Activated T-cell treated with anti-CD3 and anti-CD28 coated beads, Interleukin-2, amount 50 U/mL, for 4 hours (primary cell): Measurements from ENCODE around the gene IQGAP2. TPM values are rescaled to one million over a fixed set of nuclear protein-coding genes. Genes with fewer than 3 reads are reported as not detected.
"Not testable (repeated sequence)": the region's sequence is repeated elsewhere in the genome, so short reads cannot be mapped to it uniquely, and the experiment has no call there.

Experiments
- ATAC-seq, 2 donors: fragments of 200-7000 bp; cut with Tn5 transposase; one replicate each; pipeline ENCODE4 v1.10.0; 2021
- DNase-seq: peaks from one replicate; pipeline ENCODE4 v3.0.0-alpha.2; 2020
- H3K27me3 Mint-ChIP-seq: one replicate; pipeline ENCODE4 v1.8.0; 2021; ENCODE audit warnings: low read depth, mixed read lengths
- H3K36me3 Mint-ChIP-seq: one replicate; pipeline ENCODE4 v1.8.0; 2022; ENCODE audit warnings: mixed read lengths; ENCODE audit not compliant: insufficient read depth
- H3K4me1 Mint-ChIP-seq: one replicate; pipeline ENCODE4 v1.8.0; 2021; ENCODE audit warnings: low read depth, mixed read lengths
- H3K4me3 Mint-ChIP-seq: one replicate; pipeline ENCODE4 v1.8.0; 2021; ENCODE audit warnings: mild to moderate bottlenecking, moderate library complexity, mixed read lengths
- H3K9me3 Mint-ChIP-seq: one replicate; pipeline ENCODE4 v1.8.0; 2021; ENCODE audit warnings: mixed read lengths
- total RNA-seq, 3 donors: library from RNA; stranded (reverse); gene quantifications; one replicate each; pipeline ENCODE4 v1.2.1, GENCODE V29; 2021

The IQGAP2 gene
- total RNA-seq, 3 donors from 2014 or later = 34.8 to 59.4 (median 38.3) TPM

- H3K9me3 Mint-ChIP-seq = no peaks in the 10 kb centered on the region
- peak; percentile 63 to 67 for ATAC-seq
Observed at GRCh38 chr5:76542887-76543690, 140.0 kb downstream of the IQGAP2 start.

GRCh38 chr5:76544268-76544926 lies 141.3 kb downstream of the IQGAP2 start:
- DNase-seq (peak; percentile 56), ATAC-seq (peak in 1 of 2 donors; percentile 12)
- Mint-ChIP-seq H3K4me3 (peak overlapping the region; percentile 73), H3K36me3 (peaks cover 1% of the 10 kb centered on the region), H3K27me3 (no peaks in the 10 kb centered on the region), H3K9me3 (no peaks in the 10 kb centered on the region), H3K4me1 (peaks cover 90% of the 10 kb centered on the region)

More at GRCh38 chr5:76542887-76543690, 140.0 kb downstream of the IQGAP2 start:
- DNase-seq = peak; percentile 36
- Mint-ChIP-seq H3K27me3 (no peaks in the 10 kb centered on the region), H3K4me1 (peaks cover 87% of the 10 kb centered on the region), H3K4me3 (peak overlapping the region; percentile 73), H3K36me3 (peaks cover 1% of the 10 kb centered on the region)

DNA sequence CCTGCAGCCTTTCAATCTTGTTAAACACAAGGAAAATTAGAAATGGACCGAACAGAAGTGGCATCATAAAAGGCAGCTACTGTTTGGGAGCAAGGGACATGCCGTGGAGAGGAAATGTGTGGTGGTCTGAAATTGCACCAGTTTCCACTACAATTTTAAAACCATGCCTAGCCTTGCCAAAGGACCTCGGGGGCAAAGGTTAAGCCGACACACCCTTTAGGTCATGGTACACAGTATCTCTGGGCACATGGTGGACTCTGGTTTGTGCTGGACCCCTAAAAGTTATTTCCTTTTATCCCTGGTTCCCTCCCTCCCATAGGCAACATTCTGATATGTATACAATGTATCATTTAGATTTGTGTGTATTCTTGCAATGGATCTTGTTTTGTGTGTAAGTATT lies 142.1 kb downstream of the IQGAP2 start:
- H3K27me3 Mint-ChIP-seq = no peaks in the 10 kb centered on the region
- no peak for ATAC-seq
- no peak overlapping the region for H3K4me3 Mint-ChIP-seq
- H3K9me3 Mint-ChIP-seq = no peaks in the 10 kb centered on the region
- peaks cover 1% of the 10 kb centered on the region for H3K36me3 Mint-ChIP-seq
- DNase-seq = no peak
- H3K4me1 Mint-ChIP-seq = peaks cover 90% of the 10 kb centered on the region

GRCh38 chr5:76546497-76547102 lies 143.5 kb downstream of the IQGAP2 start:
- DNase-seq = no peak

GRCh38 chr5:76547242-76547890 lies 144.3 kb downstream of the IQGAP2 start:
- peaks cover 76% of the 10 kb centered on the region for H3K4me1 Mint-ChIP-seq
- peaks cover 1% of the 10 kb centered on the region for H3K36me3 Mint-ChIP-seq

More at GRCh38 chr5:76546497-76547102, 143.5 kb downstream of the IQGAP2 start:
- H3K4me3 Mint-ChIP-seq = peak overlapping the region; percentile 75
- H3K4me1 Mint-ChIP-seq = peaks cover 80% of the 10 kb centered on the region
- H3K36me3 Mint-ChIP-seq = peaks cover 1% of the 10 kb centered on the region
- H3K27me3 Mint-ChIP-seq = no peaks in the 10 kb centered on the region
- ATAC-seq = peak in 1 of 2 donors; percentile 12
- H3K9me3 Mint-ChIP-seq = no peaks in the 10 kb centered on the region

GRCh38 chr5:76547891-76548524 lies 144.9 kb downstream of the IQGAP2 start:
- peaks cover 73% of the 10 kb centered on the region for H3K4me1 Mint-ChIP-seq
- H3K4me3 Mint-ChIP-seq = peak overlapping the region; percentile 75
- no peaks in the 10 kb centered on the region for H3K27me3 Mint-ChIP-seq
- H3K36me3 Mint-ChIP-seq = no peaks in the 10 kb centered on the region
- no peak for DNase-seq
- ATAC-seq = peak; percentile 5 to 6
- no peaks in the 10 kb centered on the region for H3K9me3 Mint-ChIP-seq

More at GRCh38 chr5:76547242-76547890, 144.3 kb downstream of the IQGAP2 start:
- DNase-seq = peak; percentile 15
- peak; percentile 77 to 84 for ATAC-seq
- Mint-ChIP-seq H3K4me3 (peak overlapping the region; percentile 75), H3K9me3 (no peaks in the 10 kb centered on the region), H3K27me3 (no peaks in the 10 kb centered on the region)

GRCh38 chr5:76548525-76549229 lies 145.6 kb downstream of the IQGAP2 start:
- DNase-seq (no peak), ATAC-seq (no peak)
- no peak overlapping the region for H3K4me3 Mint-ChIP-seq
- H3K9me3 Mint-ChIP-seq = no peaks in the 10 kb centered on the region
- H3K36me3 Mint-ChIP-seq = no peaks in the 10 kb centered on the region
- no peaks in the 10 kb centered on the region for H3K27me3 Mint-ChIP-seq
- H3K4me1 Mint-ChIP-seq = peaks cover 69% of the 10 kb centered on the region

- H3K36me3 Mint-ChIP-seq, ATAC-seq, H3K9me3 Mint-ChIP-seq, H3K4me3 Mint-ChIP-seq, H3K27me3 Mint-ChIP-seq, DNase-seq: not testable (repeated sequence)
- H3K4me1 Mint-ChIP-seq = peaks cover 74% of the 10 kb centered on the region
Observed at GRCh38 chr5:76550881-76551280, 147.8 kb downstream of the IQGAP2 start.

DNA sequence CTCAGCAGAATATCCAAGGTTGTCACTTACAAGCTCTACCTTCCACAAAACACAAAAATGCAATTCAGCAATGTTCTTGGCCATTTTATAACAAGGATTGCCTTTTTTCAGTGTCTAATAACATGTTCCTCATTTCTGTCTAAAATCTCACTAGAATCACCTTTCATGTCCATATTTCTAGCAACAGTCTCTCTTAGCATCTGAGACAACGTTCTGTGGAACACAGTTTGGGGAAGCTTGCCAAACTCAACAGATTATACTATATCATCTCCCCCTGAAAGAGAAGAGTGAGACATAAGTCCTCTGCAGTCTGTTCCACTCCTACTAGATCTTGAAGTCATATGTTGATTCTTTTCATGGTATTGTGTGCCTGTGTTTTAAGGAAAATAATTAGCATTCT lies 149.5 kb downstream of the IQGAP2 start:
- H3K4me1 Mint-ChIP-seq = peaks cover 71% of the 10 kb centered on the region
- no peaks in the 10 kb centered on the region for H3K27me3 Mint-ChIP-seq
- H3K4me3 Mint-ChIP-seq = no peak overlapping the region
- peaks cover 7% of the 10 kb centered on the region for H3K36me3 Mint-ChIP-seq
- no peaks in the 10 kb centered on the region for H3K9me3 Mint-ChIP-seq
- DNase-seq = no peak
- ATAC-seq = no peak

DNA sequence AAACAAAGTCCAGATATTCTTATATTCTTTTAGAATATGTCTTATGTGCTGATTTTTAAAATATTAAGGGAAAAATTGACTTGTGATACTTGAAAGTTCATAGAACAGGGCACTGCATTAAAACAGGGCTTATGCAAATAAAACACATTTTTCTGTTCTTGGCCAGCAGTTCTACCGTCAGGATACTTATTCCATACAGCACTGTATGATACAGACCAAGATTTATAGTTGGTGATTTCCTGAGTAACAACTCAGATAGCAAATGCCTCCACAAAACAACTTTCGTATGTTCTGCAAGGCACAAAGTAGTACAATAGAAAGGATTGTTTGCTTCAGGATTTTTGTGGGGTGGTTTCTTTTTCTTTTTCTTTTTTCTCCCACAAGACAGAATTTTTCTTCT lies 150.2 kb downstream of the IQGAP2 start:
- H3K4me1 Mint-ChIP-seq = peaks cover 69% of the 10 kb centered on the region
- peaks cover 10% of the 10 kb centered on the region for H3K36me3 Mint-ChIP-seq
- H3K27me3 Mint-ChIP-seq = no peaks in the 10 kb centered on the region
- no peaks in the 10 kb centered on the region for H3K9me3 Mint-ChIP-seq
- DNase-seq = no peak
- no peak for ATAC-seq
- H3K4me3 Mint-ChIP-seq = no peak overlapping the region

GRCh38 chr5:76555114-76555513 lies 152.0 kb downstream of the IQGAP2 start:
- H3K27me3 Mint-ChIP-seq = no peaks in the 10 kb centered on the region
- ATAC-seq (peak in 1 of 2 donors; percentile 28), DNase-seq (no peak)
- H3K36me3 Mint-ChIP-seq = peaks cover 17% of the 10 kb centered on the region
- H3K9me3 Mint-ChIP-seq = no peaks in the 10 kb centered on the region
- no peak overlapping the region for H3K4me3 Mint-ChIP-seq
- peaks cover 60% of the 10 kb centered on the region for H3K4me1 Mint-ChIP-seq

DNA sequence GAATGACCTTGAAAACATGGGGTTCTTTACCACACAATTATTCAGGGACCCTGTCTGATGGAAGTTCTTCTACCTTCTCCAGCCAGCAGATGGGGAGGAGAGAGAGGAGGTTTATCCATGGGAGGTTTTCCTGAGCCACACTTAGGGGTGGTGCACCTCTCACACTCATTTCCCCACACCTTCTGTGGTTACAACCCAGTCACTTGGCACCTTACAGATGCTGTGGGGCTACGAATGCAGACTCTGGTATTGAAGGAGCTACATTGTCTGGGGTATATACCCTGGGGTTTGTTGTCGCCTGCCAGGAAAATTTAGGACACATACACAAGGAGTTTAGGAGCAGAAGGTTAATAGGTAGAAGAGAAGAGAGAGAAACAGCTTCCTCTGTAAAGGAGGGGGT lies 152.6 kb downstream of the IQGAP2 start:
- H3K27me3 Mint-ChIP-seq = no peaks in the 10 kb centered on the region
- no peak for ATAC-seq

DNA sequence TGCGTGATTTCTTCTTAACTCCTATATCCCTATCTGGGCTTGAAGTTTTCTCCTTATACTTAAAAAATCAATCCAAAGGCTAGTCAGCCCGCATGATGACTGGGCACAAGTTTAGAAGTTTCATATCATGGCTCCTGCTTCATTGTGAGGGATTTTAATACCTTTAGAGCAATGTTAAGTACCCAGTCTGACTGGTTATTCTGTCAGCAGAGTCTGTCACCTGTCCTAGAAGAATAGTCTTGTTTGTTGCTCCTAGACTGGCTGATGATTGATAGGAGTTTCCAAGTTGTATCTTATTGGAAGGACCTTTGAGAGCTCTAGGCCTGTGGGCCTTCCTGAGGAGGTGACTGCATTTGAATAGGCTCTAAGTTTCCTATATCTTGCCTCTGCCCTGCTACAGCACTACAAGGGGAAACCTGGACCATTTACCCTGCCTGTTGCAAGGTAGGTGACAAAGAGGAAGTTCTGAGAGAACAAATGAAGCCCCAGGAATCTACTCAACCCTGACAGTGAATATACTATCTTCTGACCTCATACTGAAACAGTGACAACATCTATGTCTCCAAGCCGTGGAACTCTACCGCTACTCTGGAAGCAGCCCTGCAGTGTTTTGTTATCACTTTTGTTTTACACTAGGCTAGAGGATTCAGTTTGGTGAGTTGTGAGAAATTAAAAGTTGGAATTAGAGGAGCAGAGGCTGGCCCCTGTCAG lies 153.6 kb downstream of the IQGAP2 start:
- H3K36me3 Mint-ChIP-seq = peaks cover 17% of the 10 kb centered on the region
- no peaks in the 10 kb centered on the region for H3K27me3 Mint-ChIP-seq
- no peaks in the 10 kb centered on the region for H3K9me3 Mint-ChIP-seq
- peaks cover 60% of the 10 kb centered on the region for H3K4me1 Mint-ChIP-seq
- peak; percentile 62 to 82 for ATAC-seq
- DNase-seq = no peak
- no peak overlapping the region for H3K4me3 Mint-ChIP-seq

More for the DNA sequence above, 152.6 kb downstream of the IQGAP2 start:
- no peak for DNase-seq
- H3K9me3 Mint-ChIP-seq = no peaks in the 10 kb centered on the region
- H3K4me1 Mint-ChIP-seq = peaks cover 58% of the 10 kb centered on the region
- no peak overlapping the region for H3K4me3 Mint-ChIP-seq
- peaks cover 17% of the 10 kb centered on the region for H3K36me3 Mint-ChIP-seq
